NK-92 (cell line): Measurements from ENCODE around the gene TBXAS1.

ENCODE experiments used
- DNase-seq: peaks from one replicate; lab custom pipeline; 2025; ENCODE audit not compliant: unreplicated experiment; lab: John Stamatoyannopoulos, UW

TBXAS1 gene

DNA sequence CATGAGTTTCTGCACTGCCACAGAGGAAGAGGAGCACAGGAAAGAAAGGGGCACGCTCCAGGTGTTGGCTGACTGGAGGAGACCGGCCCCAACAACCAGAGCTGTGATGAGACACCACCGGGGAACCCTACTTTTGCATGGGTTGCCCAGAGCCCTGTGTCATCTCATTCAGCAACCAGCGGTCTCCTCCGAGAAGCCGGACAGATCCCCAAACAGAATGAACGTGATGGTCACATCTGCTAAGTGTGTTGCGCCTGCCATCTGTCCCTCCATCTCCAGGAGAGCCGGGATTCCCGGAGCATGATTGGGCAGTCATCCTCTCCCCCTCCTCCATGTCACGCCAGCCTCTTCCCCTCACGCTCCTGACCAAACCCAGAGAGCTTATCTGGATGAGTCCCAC, 210.8 kb downstream of the TBXAS1 start:
- no peak for DNase-seq

DNA sequence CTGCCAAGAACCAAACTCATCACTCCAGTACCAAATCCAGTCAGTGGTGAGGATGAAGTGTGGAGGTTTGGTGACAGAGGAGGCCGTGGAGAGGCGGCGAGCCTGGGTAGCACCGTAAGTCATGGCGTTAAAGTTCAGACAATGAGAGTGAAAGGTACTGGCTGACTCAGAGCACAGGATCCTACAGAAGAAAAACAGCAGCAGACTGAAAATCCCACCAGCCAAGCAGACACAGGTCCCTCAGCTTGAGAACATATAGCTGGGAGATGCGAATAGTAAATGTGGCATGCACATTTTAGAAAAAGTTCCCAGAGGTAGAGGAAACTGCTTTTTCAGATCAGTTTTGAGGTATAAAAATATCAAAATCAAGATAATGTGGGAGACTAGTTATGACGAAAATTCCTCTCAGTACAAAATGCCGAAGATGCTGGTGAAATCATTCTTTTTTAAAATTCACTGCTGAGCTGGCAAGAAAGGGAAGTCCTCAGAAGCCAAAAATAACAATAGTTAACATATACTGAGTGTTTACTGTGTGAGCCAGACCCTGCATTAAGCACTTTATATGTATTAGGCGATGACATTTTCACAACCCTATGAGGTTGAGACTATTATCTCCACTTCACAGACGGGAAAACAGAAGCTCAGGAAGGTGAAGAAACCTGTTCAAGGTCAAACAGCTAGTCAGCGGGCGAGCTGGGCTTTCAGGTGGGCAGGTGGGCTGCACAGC, 212.8 kb downstream of the TBXAS1 start:
- no peak for DNase-seq

DNA sequence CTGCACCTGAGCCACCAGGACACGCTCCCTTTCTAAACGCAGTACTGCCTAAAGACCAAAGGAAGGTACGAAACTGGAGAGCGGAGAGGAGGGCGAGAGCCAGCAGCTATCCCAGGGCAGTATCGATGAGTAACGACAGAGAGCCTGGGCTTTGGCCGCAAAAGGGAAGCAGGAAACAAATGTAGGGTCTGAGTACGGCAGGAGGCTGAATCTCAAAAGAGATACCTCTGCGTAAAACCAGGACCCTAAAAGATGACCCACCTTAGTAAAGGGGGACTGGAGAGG, 213.3 kb downstream of the TBXAS1 start:
- no peak for DNase-seq

DNA sequence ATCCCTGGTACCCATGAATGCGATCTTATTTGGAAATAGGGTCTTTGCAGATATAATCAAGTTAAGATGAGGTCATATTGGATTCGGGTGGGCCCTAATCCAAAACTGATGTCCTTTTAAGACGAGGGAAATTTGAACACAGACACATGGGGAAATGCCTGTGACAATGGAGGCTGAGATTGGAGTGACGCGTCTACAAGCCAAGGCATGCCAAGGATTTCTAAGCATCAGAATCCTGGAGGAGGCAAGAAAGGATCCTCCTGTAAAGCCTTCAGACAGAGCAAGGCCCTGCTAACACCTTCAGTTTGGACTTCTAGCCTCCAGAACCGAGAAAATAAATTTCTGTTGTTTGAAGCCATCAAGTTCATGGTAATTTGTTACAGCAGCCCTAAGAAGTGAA, 215.2 kb downstream of the TBXAS1 start:
- no peak for DNase-seq

DNA sequence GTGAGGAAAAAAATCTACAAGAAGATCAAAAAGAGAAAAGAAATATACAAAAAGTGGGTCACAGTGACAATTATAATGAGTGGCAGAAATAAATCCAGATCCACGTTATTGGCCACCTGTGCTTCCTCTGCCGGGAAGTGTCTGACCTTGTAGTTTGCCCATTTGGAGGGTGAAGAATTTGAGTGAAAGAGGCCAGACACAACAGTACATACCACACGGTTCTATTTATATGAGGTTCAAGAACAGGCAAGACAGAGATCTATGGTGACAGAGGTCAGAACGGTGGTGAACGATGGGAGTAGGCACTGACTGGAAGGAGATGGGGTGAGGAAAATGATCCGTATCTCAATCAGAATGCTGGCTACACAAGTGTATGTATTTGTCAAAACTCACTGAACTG, 216.6 kb downstream of the TBXAS1 start:
- DNase-seq = no peak

DNA sequence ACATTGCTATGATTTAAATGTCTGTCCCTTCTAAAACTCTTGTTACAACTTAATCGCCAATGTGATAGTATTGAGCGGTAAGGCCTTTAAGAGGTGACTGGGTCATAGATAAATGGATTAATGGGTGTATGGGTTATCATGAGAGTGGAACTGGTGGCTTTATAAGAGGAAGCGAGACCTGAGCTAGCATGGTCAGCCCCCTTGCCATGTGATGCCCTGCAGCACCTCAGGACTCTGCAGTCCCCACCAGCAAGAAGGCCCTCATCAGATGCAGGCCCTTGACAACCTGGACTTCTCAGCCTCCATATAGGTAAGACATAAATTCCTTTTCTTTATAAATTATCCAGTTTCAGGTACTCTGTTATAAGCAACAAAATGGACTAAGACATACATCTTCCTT, 218.1 kb downstream of the TBXAS1 start:
- DNase-seq = no peak

DNA sequence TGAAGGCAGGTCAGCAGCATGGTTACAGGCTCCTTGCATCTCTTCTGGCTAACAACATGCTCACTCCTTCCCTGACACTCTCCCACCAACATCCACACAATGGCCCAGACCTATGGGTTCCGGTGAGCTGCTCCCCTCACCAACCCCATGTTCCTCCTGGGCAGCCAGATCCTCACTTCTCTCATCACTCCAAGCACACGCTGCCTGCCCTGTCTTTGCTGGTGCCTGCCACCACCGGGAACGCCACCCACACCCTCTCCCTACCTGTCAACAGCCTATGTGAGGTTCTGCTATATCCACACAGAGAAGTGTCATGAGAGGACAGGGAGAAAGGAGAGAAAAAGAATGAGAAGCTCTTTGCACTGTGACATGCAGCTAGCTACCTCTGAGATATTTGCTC, 219.1 kb downstream of the TBXAS1 start:
- no peak for DNase-seq

DNA sequence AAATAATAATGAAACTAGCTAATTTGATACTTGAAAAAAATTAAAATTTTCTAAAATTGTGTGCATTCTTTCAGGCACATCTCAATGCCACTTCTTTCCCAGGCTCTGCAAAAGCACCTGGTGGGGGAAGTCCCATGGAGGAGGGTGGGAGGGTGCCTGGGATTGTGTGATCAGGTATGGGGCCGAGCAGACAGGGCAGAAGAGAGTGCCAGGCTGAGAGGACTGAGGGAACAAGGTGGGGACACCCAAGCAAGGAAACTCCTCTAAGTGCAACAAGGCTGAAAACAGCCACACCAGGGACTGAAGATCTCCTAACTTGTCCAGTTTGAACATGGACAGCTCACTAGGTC, 219.9 kb downstream of the TBXAS1 start:
- DNase-seq = no peak

DNA sequence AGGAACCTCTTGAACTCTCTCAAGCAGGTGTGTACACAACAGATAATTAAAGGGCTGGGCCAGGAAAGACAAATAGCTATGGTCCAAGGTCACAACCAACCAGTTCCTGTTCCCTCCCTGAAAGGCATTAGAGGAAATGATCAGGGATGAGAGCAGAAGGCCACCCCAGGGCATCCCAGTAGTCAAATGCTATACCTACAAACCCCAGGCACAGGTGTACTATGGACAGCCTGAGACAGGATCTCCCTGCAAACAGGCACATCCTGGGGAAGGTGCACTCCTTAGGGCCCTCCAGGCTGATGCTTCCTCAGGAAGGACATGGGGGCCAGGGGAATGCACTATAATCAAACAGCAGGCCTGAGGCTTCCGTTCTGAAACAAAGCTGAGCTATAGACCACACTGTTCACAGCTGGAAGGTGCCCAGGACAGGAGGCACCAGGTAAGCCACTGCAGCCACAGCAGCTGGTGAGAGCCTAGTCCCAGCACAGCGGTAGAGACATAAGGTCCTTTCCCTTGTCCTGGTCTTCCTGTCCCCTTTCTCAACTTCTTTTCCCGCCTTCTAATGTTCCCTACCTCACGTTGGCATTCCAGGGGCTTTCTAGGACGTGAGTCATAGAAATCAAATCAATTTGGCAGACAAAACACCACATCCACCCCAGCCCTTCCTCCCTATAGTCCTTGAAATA, 220.4 kb downstream of the TBXAS1 start:
- no peak for DNase-seq

DNA sequence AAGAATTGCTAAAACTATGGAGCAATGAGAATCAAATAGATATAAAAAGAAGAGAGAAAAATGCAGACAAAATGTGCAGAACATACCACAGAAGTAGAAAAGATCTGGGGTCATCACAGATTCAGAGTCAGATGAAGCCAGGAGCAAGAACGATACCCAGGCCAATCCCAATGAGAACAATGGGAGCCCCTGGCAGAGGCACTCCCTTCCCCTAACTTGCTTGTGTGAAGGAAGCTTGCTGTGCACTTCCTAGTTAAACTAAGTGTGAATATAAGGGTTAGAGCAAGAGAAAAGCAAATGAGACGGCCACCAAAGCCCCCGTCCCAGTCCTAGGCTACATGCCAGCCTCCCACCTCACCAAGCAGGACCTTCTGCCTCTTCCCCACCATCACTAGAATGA, 221.0 kb downstream of the TBXAS1 start:
- no peak for DNase-seq

DNA sequence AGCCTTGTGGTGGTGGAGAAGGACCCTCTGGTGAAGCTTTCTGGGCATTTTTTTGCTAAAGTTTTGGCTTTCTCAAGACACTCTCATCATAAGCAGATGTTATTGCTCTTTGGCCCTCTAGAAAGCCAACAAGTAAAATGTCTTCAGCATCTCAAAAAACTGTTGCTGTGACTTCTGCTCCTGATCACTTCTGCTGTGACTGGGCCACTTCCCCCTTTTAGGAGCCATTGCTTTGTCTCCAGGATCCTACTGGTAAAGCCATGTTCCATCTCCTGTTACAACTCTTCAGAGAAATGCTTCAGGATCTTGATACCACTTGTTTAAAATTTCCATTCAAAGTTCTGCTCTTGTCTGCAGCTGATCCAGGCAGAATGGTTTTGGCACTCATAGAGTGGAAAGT, 222.8 kb downstream of the TBXAS1 start:
- DNase-seq = no peak

DNA sequence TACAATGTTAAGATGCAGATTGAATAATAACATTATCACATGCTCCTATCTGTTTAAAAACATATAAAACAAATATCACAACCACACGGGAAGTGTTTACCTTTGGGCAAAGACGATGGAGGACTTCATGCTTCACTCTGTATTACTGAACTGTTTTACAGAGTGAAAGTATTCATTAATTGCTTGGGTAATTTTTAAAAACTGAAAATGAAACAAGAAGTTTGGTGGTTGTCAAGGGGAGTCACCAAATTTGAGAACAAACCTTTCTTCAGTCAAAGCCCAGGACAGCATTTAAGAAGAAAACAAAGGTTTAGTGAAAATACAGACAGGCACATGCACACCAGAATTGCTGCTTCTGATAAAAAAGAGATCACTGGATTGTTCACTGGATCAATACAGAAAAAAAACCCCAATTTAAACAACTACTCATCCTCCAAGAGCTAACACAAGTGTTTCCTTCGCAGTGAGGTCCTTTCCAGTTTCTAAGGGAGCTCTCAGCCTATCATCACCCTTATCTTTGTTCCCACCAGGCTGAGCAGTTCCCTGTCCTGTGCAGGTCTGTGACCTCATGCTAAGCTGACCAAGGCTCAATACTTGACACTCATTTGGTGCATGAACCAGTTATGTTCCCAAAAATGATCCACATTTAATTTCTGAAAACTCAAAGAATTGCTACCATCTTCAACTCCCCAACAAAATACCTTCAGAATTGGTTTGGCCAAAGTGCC, 224.9 kb downstream of the TBXAS1 start:
- no peak for DNase-seq

DNA sequence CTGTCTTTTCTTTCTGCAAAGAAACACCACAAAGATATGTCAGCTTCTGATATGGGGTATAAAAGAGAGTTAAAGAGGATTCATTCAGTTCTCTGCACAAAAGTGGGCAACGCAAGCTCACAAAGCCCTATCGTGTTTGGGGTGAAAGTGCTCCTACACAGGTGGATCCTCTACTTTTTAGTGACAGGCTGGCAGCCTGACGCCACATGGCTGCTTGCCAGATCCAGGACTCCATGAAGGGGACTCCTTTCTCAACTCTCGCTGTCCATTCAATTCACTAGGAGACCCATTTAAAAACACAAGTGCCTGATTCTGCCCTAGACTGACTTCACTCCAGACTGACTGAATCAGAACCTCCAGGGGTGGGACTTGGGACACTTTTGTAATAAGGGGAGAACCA, 225.7 kb downstream of the TBXAS1 start:
- DNase-seq = no peak

DNA sequence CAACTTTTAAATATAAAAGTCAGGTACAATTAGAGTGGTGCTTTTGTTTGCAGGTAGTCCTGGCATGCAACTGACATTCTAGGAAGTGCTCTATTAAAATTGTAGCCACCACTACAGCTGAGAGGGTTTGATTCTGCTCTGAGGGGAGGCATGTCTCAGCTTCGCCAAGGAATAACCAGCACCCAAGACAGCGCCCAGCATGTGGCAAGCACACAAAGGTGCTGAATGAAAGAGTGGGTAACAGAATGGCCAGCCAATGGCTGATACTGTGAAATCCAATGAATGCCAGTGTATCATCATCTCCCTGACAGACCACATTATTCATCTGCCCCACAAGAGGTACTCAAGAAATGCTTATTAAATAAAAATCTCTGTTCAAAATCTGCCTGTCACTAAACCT, 226.8 kb downstream of the TBXAS1 start:
- DNase-seq = no peak

DNA sequence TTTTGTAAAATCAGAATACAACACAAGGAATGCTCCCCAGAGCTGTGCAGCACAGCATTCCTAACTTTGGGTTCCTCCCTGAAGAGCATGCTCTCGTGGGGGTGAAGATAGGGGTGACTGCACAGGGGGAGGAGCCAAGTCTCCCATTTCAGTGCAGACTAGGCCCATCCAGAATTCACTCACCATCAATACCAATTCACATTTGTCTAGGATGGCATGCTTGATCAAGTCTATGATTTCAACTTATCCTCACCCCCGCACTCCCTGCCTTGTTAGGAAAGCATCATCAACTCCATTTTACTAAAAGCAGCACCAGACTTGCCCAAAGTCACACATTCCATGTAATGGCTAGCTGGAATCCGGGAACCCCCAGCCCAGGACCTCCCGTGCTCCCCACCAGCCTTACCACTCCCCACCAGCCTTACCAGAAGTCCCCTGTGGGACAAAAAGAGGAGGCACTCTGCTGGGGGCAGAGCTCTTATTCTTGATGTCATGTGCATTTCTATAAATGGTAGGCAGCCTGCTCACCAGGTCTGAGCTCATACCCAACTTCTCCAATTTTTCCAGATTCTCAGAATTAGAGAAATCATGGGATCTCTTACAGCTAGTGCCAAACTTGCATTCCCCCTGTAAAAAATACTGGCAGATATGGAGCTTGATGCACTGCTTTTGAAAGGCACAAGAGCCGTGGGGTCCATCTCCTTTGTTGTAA, 227.5 kb downstream of the TBXAS1 start:
- no peak for DNase-seq

DNA sequence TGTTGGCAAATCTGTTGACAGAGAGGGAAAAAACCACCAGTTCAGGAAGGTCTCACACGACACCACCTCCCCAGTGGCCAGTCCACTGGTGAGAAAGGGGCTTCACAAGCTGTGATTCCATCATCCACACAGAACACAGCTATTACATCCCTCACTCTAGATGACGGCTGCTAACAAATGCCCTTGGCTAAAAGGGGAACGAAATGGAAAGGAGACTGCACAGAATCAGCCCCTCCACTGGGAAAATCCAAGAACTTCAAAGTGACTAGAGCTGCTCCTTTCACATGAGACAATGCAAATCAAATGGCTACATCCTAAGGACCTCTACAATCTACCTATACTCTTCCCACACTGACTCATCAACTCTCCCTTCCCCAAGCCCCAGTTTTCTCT, 228.1 kb downstream of the TBXAS1 start:
- DNase-seq = no peak

DNA sequence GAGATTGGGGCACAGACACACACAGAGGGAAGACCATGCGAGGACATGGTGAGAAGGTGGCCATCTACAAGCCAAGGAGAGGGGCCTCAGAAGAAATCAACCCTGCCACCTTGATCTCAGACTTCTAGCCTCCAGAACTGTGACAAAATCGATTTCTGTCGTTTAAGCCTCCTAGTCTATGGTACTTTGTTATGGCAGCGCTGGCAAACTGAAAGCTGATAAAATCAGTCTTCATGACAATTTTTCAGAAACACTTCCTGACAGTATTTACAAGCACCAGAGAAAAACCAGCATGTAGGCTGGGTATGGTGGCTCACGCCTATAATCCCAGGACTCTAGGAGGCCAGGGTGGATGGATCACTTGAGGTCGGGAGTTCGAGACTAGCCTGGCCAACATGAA, 229.5 kb downstream of the TBXAS1 start:
- no peak for DNase-seq

DNA sequence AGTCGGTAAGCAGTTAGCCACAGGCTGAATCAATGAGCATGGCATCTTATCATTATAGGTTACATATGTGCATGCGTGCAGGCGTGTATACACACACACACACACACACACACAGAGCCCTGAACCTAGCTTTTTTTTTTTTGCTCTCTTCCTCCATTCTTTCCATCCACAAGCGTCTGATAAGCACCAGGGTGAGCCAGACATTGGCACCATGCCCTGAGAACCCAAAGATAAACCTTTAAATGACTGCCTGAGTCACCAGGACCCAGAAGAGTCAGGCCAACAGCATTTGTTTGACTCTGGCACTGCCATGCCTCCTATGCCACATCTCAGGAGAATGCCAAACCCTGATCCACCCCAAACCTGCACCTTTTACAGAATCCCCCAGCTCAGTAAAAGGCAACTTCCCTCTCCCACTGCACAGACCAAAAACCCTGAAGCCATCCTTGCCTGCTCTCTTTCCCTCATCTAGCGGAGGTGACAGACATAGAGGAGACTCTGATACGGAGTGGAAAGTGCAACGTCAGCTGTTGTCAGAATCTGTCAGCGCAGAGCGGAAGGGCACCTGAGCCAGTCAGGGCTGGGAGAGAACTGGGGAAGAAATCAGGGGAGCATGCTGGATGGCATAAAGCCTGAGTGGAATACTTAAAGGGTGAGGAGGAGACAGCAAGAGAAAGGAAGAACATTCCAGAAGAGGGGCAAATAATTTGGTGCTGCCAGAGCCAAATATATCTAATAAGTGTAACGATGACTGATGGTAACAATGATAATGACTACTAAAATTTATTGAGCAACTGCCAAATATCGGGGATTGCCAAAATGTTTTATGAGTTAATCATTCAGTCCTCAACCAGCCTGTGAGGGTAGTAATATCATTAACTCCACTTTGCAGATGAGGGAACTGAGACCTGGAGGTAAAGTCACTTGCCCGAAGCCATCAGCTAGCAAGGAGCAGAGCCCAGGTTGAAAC, 230.5 kb downstream of the TBXAS1 start:
- no peak for DNase-seq

DNA sequence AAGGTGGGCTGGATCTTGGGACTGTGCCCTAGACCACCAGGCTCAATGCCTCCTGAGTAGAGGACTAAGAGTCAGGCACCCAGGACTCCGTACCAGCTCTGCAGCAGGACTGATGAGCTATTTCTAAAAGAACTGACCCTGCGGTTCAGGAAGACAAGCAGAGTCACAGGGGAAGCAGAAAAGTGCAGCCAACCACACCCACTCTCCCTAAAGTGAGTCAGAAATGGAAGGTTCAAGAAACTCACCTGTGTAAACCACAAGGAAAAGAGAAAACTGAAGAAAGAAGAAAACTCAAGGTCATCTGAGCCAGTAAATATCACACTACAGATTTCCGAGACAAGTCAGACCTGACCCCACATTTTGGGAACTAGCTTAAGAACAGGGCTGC, 231.2 kb downstream of the TBXAS1 start:
- DNase-seq = no peak

DNA sequence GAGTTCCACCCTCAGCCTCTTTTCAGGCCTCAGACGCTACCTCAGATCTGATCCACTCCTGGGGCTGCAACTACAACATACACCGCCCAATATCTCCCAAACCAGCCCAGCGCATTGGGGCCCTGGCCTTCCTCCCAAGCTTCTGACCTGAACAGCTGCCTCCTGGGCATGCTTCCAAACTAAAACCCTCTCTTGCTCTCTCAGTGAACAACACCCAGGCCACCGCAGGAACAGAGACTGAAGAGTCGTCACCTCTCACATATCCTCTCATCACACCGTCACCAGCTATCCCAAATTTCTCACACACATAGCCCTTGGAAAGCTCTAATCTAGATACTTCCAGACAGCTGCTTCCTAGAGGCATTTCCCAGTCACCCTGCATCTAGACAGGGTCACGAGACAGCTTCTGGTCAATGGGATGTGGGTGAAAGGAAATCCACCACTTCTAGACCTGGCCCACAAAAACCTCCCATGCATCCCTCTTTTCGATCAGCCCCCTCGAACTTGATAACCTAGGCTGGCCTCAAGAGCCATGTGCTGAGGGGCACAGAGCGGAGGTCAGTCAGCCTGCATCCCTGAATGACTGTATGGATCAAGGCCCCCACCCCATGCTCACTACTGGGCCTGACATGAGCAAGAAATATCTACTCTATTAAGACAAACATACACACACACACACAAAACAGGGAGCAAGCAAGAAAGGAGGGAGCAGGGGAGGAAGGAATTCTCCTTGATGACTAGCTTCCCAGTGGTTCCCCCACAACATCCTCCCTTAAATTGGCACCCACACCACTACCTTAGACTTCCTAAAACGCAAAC, 231.9 kb downstream of the TBXAS1 start:
- no peak for DNase-seq
